Testis (tissue), 3 donors: ENCODE data around the gene ATP4A. TPM values are rescaled to one million over a fixed set of nuclear protein-coding genes. Genes with fewer than 3 reads are reported as not detected.
A peak's percentile ranks its signal among the peaks of the same experiment; 100 is the strongest.

Experiments used
- DNase-seq: peaks from one replicate; pipeline ENCODE4 v3.0.0-alpha.2; 2019
- H3K27ac ChIP-seq, 2 donors: fragments of 200-600 bp; sonication (generic); one replicate each; pipeline ENCODE4 v1.5.1; 2019
- H3K27me3 ChIP-seq: fragments of 200-600 bp; sonication (generic); one replicate; pipeline ENCODE4 v1.5.1; 2019
- H3K36me3 ChIP-seq: fragments of 200-600 bp; sonication (generic); one replicate; pipeline ENCODE4 v1.5.1; 2017; ENCODE audit warnings: low read depth; ENCODE audit errors: missing control alignments
- H3K4me1 ChIP-seq: fragments of 200-600 bp; sonication (generic); one replicate; pipeline ENCODE4 v1.5.1; 2019
- H3K4me3 ChIP-seq, 2 donors: fragments of 200-600 bp; sonication (generic); one replicate each; pipeline ENCODE4 v1.5.1; 2017 to 2019
- H3K9me3 ChIP-seq: fragments of 200-600 bp; sonication (generic); one replicate; pipeline ENCODE4 v1.5.1; 2017
- CTCF ChIP-seq, 3 experiments: fragments of 450-650 bp in 2 of 3; fragments of 200-600 bp in 1 of 3; sonication (generic) in 1 of 3; IDR thresholded peaks; one replicate each; pipeline ENCODE4 v1.5.1; 2016 to 2019; ENCODE audit warnings: antibody characterized with exemption in 3 of 3, mild to moderate bottlenecking in 2 of 3, moderate library complexity in 1 of 3
- POLR2A ChIP-seq: fragments of 450-650 bp; IDR thresholded peaks from one replicate; pipeline ENCODE4 v1.6.1; 2017; ENCODE audit warnings: antibody characterized with exemption, mild to moderate bottlenecking, moderate library complexity
- WGBS, 2 donors: methylation state at CpG; one replicate each; pipeline ENCODE4 v1.1.5; 2018; 5-methylcytosine and 5-hydroxymethylcytosine counted together
- intact Hi-C: fragments of 100-400 bp; cut with DNase I; formaldehyde crosslinking; loops from one replicate; pipeline ENCODE4 v1.15.1; 2023; ENCODE audit warnings: low total_unique reads
- polyA plus RNA-seq: library from polyadenylated mRNA; stranded (reverse); fragments of 350-450 nt; fragmentation: Illumina TruSeq; extraction: RNeasy Lipid Tissue Mini Kit (QIAGEN cat#74804); gene quantifications from one replicate; pipeline ENCODE4 v1.2.3, GENCODE V29; 2014; ENCODE audit warnings: low read depth, low replicate concordance; ENCODE audit not compliant: insufficient read depth
- total RNA-seq, 2 donors: library from RNA; depleted of rRNA; stranded (reverse); fragments of >200 nt; gene quantifications; one replicate each; pipeline ENCODE4 v1.2.3, GENCODE V29; 2016

Gene ATP4A
- total and polyA plus RNA-seq, 3 donors from 2014 or later = 0.87 to 1.1 (median 1.1) TPM

GRCh38 chr19:35585848-35586247, 22.4 kb upstream of the ATP4A start, which contains the start of gene PMIS2:
PMIS2 (plus strand) TSS chr19:35586173; CDS start chr19:35586260, 87 bp downstream.
- no peaks in the 10 kb centered on the region for H3K27me3 ChIP-seq
- no peaks in the 10 kb centered on the region for H3K9me3 ChIP-seq
- peak; percentile 92 for DNase-seq
- no peak for TF ChIP-seq POLR2A
- no peak for TF ChIP-seq CTCF (IDR thresholded peaks at IDR 0.05)
- H3K36me3 ChIP-seq = no peaks in the 10 kb centered on the region
- H3K4me1 ChIP-seq = no peaks in the 10 kb centered on the region
- peak within 1 kb of the TSS in 1 of 2 donors; percentile 23 for H3K4me3 ChIP-seq
- 23 to 31% methylated on average over 16 of the region's 16 CpGs for WGBS, 2 donors
- intact Hi-C loops = no loop called here
- no peak within 1 kb of the TSS for H3K27ac ChIP-seq

DNA sequence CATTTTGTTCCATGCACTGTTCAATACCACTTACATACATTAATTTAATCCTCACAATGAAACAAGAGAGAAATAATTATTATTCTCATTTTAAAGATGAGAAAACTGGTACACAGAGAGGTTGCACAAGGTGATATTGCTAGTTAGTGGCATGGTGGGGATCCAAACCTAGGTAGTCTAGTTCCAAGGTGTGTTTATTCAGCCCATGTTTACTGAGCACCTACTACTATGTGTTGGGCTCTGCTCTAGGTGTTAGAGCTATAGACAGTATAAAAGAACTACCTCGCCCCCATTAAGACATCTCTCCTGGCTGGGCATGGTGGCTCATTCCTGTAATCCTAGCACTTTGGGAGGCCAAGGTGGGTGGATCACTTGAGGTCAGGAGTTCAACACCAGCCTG, 19.3 kb upstream of the ATP4A start:
- Histone ChIP-seq H3K27ac (no peak overlapping the region), H3K4me3 (no peak overlapping the region), H3K36me3 (no peaks in the 10 kb centered on the region), H3K4me1 (no peaks in the 10 kb centered on the region), H3K9me3 (no peaks in the 10 kb centered on the region), H3K27me3 (no peaks in the 10 kb centered on the region)
- WGBS, 2 donors = 88 to 93% methylated on average over 1 of the region's 1 CpG
- DNase-seq = no peak
- intact Hi-C loops = no loop called here
- no peak for TF ChIP-seq CTCF (IDR thresholded peaks at IDR 0.05)

DNA sequence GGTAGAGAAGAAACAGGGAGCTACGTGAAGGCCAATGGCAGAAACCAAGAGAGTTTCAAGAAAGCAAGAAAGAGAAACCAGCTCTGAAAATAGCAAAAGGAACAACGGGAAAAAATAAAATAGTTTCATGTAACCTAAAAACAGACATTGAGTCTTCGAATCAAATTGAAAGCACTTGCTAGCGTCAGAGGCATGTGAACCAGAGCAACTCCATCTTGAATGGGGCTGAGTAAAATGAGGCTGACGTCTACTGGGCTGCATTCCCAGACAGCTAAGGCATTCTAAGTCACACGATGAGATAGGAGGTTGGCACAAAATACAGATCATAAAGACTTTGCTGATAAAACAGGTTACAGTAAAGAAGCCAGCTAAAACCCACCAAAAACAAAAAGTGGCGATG, 15.2 kb upstream of the ATP4A start:
- Histone ChIP-seq H3K36me3 (no peaks in the 10 kb centered on the region), H3K4me1 (no peaks in the 10 kb centered on the region), H3K4me3 (no peak overlapping the region), H3K27me3 (no peaks in the 10 kb centered on the region), H3K9me3 (no peaks in the 10 kb centered on the region), H3K27ac (no peak overlapping the region)
- 68 to 76% methylated on average over 7 of the region's 7 CpGs for WGBS, 2 donors
- intact Hi-C loops = no loop called here
- TF ChIP-seq CTCF (IDR thresholded peaks at IDR 0.05) (no peak), POLR2A (no peak)
- DNase-seq = no peak

GRCh38 chr19:35577918-35578317, 14.5 kb upstream of the ATP4A start:
- Histone ChIP-seq H3K27ac (no peak overlapping the region), H3K36me3 (no peaks in the 10 kb centered on the region), H3K4me3 (no peak overlapping the region), H3K4me1 (no peaks in the 10 kb centered on the region), H3K9me3 (no peaks in the 10 kb centered on the region), H3K27me3 (no peaks in the 10 kb centered on the region)
- no peak for TF ChIP-seq POLR2A
- no peak for TF ChIP-seq CTCF (IDR thresholded peaks at IDR 0.05)
- no peak for DNase-seq
- WGBS, 2 donors = 23 to 62% methylated on average over 1 of the region's 1 CpG
- intact Hi-C loops = no loop called here

- H3K9me3 ChIP-seq = no peaks in the 10 kb centered on the region
- H3K27ac ChIP-seq = no peak overlapping the region
- 77 to 95% methylated on average over 1 of the region's 1 CpG for WGBS, 2 donors
- intact Hi-C loops = no loop called here
- DNase-seq = no peak
- no peaks in the 10 kb centered on the region for H3K27me3 ChIP-seq
- TF ChIP-seq CTCF (IDR thresholded peaks at IDR 0.05) = no peak
- no peak for TF ChIP-seq POLR2A
- H3K4me3 ChIP-seq = no peak overlapping the region
- peaks cover 6% of the 10 kb centered on the region for H3K4me1 ChIP-seq
- H3K36me3 ChIP-seq = no peaks in the 10 kb centered on the region
These were observed 8.0 kb upstream of the ATP4A start for GRCh38 chr19:35571406-35571965.
